Heart left ventricle (tissue), 16 donors: ENCODE data around the gene NPHS1. TPM values are rescaled to one million over a fixed set of nuclear protein-coding genes. Genes with fewer than 3 reads are reported as not detected.
"Not testable (repeated sequence)": the region's sequence is repeated elsewhere in the genome, so short reads cannot be mapped to it uniquely, and the experiment has no call there.

ENCODE experiments used
- ATAC-seq, 4 donors: fragments of 200-7000 bp; cut with Tn5 transposase; one replicate each; pipeline ENCODE4 v1.9.1; 2020 to 2022; ENCODE audit warnings: moderate library complexity in 4 of 4, mild to moderate bottlenecking in 3 of 4, moderate number of reproducible peaks in 1 of 4
- DNase-seq, 5 donors: peaks; one replicate each; pipeline ENCODE4 v3.0.0-alpha.2; 2020
- H3K27ac ChIP-seq, 12 donors: fragments of 200-600 bp; sonication (generic) in 4 of 12; one replicate each; pipeline versions ENCODE4 v1.5.0 to v1.8.0; 2016 to 2022; ENCODE audit warnings: mild to moderate bottlenecking in 2 of 12
- H3K27me3 ChIP-seq, 9 donors: fragments of 200-600 bp; sonication (generic) in 2 of 9; one replicate each; pipeline versions ENCODE4 v1.5.1 to v1.8.0; 2016 to 2022; ENCODE audit warnings: mild to moderate bottlenecking in 3 of 9
- H3K36me3 ChIP-seq, 9 donors: fragments of 200-600 bp; sonication (generic) in 2 of 9; one replicate each; pipeline versions ENCODE4 v1.5.0 to v1.8.0; 2018 to 2022; ENCODE audit warnings: mild to moderate bottlenecking in 2 of 9
- H3K4me1 ChIP-seq, 12 donors: fragments of 200-600 bp; sonication (generic) in 4 of 12; one replicate each; pipeline versions ENCODE4 v1.5.0 to v1.8.0; 2016 to 2022; ENCODE audit warnings: mild to moderate bottlenecking in 3 of 12
- H3K4me3 ChIP-seq, 12 donors: fragments of 200-600 bp; sonication (generic) in 4 of 12; one replicate each; pipeline versions ENCODE4 v1.5.0 to v1.8.0; 2017 to 2022; ENCODE audit warnings: mild to moderate bottlenecking in 9 of 12, moderate library complexity in 4 of 12
- H3K9me3 ChIP-seq, 12 donors: fragments of 200-600 bp; sonication (generic) in 4 of 12; one replicate each; pipeline versions ENCODE4 v1.5.0 to v1.8.0; 2016 to 2022; ENCODE audit warnings: mild to moderate bottlenecking in 1 of 12
- CTCF ChIP-seq, 12 donors: fragments of 200-600 bp; sonication (generic) in 4 of 12; IDR thresholded peaks; one replicate each; pipeline versions ENCODE4 v1.5.0 to v1.8.0; 2018 to 2022; ENCODE audit warnings: antibody characterized with exemption in 12 of 12, mild to moderate bottlenecking in 5 of 12
- POLR2A ChIP-seq, 2 donors: fragments of 450-650 bp; IDR thresholded peaks; one replicate each; pipeline ENCODE4 v1.6.1; 2017; ENCODE audit warnings: antibody characterized with exemption in 2 of 2, mild to moderate bottlenecking in 2 of 2, moderate library complexity in 2 of 2
- WGBS, 4 donors: extraction: QIAGEN DNeasy Blood & Tissue Kit in 2 of 4; methylation state at CpG; one replicate each; pipeline versions ENCODE4 v1.1.5 to v1.1.7; 2013 to 2018; 5-methylcytosine and 5-hydroxymethylcytosine counted together
- intact Hi-C, 10 donors: fragments of 100-400 bp; cut with DNase I; formaldehyde crosslinking; loops; one replicate each; pipeline versions ENCODE4 v1.11.1 to v1.14.2; 2022
- polyA plus RNA-seq, 2 donors: library from polyadenylated mRNA; stranded (reverse); fragments of 200-250 nt; gene quantifications; one replicate each; pipeline ENCODE4 v1.2.3, GENCODE V29; 2013
- total RNA-seq, 9 donors: library from RNA; depleted of rRNA in 2 of 9; stranded (reverse); fragments of >200 nt in 2 of 9; fragmentation: NEBNext Ultra II Directional in 3 of 9; extraction: Animal tissue kit (Norgen Biotek cat#: 25700) in 3 of 9; gene quantifications; one replicate each; pipeline versions ENCODE4 v1.1.0 to v1.2.4, GENCODE V29; 2016 to 2023
- donor health status: ischemic (EF 13 %, LVEDD 7.1; RV severe dilation, severe dysfunction).
- donor health status: healthy with polysubstance abuse.
- donor health status: DM: no; HTN: yes; CAD: no.
- donor health status: DM: no; HTN: no; CAD: no.
- donor health status: ischemic (EF 25% LVEDD 6.9; RV normal size, moderate dysfunction).
- donor health status: ischemic (EF 25% LVEDD 5.7; RV mildly dilated, moderate dysfunction).
- donor health status: healthy.
- donor health status: DM: yes; HTN: yes; CAD: no.
- donor health status: ischemic (EF 35%, LVEDD 5.7; RV mildly dilated, moderate dysfunction).
- donor health status: nonischemic (EF 11% LVEDD 7.7; RV severe dilation, severe dysfunction).
- donor health status: DM: yes; HTN: yes; CAD: no.
- donor health status: PGD.
- donor health status: ischemic (EF 29% LVEDD 5.4; RV normal size, mild dysfunction).
- donor health status: nonischemic (EF 23%, LVEDD 6.1; RV moderate dilation, normal function).

The NPHS1 gene
- total and polyA plus RNA-seq, 11 donors, result 1.0 TPM; not detected in 10

- H3K4me1 ChIP-seq, result peaks cover 0 to 22% (median 9%) of the 10 kb centered on the region in 12 donors
- no peak for DNase-seq
- H3K4me3 ChIP-seq, result no peak overlapping the region
- TF ChIP-seq POLR2A (IDR thresholded peaks at IDR 0.05) (no peak), CTCF (IDR thresholded peaks at IDR 0.05) (no peak)
- H3K9me3 ChIP-seq, result no peaks in the 10 kb centered on the region
- ATAC-seq, result no peak
- 90 to 99% (median 96%) methylated on average over 2 of the region's 2 CpGs for WGBS, 4 donors
- intact Hi-C loops, result no loop called here
- peaks cover 0 to 89% (median 67%) of the 10 kb centered on the region in 9 donors for H3K36me3 ChIP-seq
- no peak overlapping the region for H3K27ac ChIP-seq
- no peaks in the 10 kb centered on the region for H3K27me3 ChIP-seq
Observed at GRCh38 chr19:35894342-35894741, 42.0 kb upstream of the NPHS1 start.

- H3K27ac ChIP-seq, ATAC-seq, H3K27me3 ChIP-seq, intact Hi-C loops, H3K4me1 ChIP-seq, DNase-seq, H3K4me3 ChIP-seq, H3K9me3 ChIP-seq: not testable (repeated sequence)
- 95 to 98% (median 96%) methylated on average over 3 of the region's 3 CpGs for WGBS, 4 donors
- peaks cover 0 to 99% (median 76%) of the 10 kb centered on the region in 9 donors for H3K36me3 ChIP-seq
Observed at GRCh38 chr19:35891819-35892218, 39.5 kb upstream of the NPHS1 start.

GRCh38 chr19:35890113-35890650 is 37.9 kb upstream of the NPHS1 start:
- Histone ChIP-seq H3K4me1 (no peaks in the 10 kb centered on the region), H3K4me3 (no peak overlapping the region), H3K27ac (no peak overlapping the region), H3K27me3 (no peaks in the 10 kb centered on the region), H3K36me3 (peaks cover 0 to 84% (median 59%) of the 10 kb centered on the region in 9 donors), H3K9me3 (no peaks in the 10 kb centered on the region)
- DNase-seq, result no peak
- no peak for ATAC-seq
- WGBS, 4 donors, result 91 to 96% (median 95%) methylated on average over 13 of the region's 13 CpGs
- TF ChIP-seq CTCF (IDR thresholded peaks at IDR 0.05) (no peak), POLR2A (IDR thresholded peaks at IDR 0.05) (no peak)
- intact Hi-C loops, result no loop called here

GRCh38 chr19:35889370-35890112 is 37.2 kb upstream of the NPHS1 start:
- Histone ChIP-seq H3K27me3 (no peaks in the 10 kb centered on the region), H3K36me3 (peaks cover 0 to 77% (median 55%) of the 10 kb centered on the region in 9 donors), H3K9me3 (no peaks in the 10 kb centered on the region), H3K4me3 (no peak overlapping the region), H3K27ac (no peak overlapping the region), H3K4me1 (no peaks in the 10 kb centered on the region)
- intact Hi-C loops, result loop anchor here in 1 of 10 donors (10.0 kb wide), 1 partner anchor 115 kb away; the partner anchor contains the start of gene ARHGAP33
- DNase-seq (no peak), ATAC-seq (peak in 1 of 4 donors; percentile 7)
- WGBS, 4 donors, result 91 to 96% (median 93%) methylated on average over 11 to 18 of the region's 18 CpGs
- TF ChIP-seq CTCF (IDR thresholded peaks at IDR 0.05) (no peak), POLR2A (IDR thresholded peaks at IDR 0.05) (no peak)
